HEK293T (cell line): ENCODE data around the gene CLRN2.

Source experiments
- BHLHE40 ChIP-seq: fragments of 450-650 bp; IDR thresholded peaks from 2 replicates; pipeline ENCODE4 v1.6.1; 2016; ENCODE audit warnings: mild to moderate bottlenecking, moderate library complexity, borderline replicate concordance
- ELF4 ChIP-seq: fragments of 450-650 bp; IDR thresholded peaks from 2 replicates; pipeline ENCODE4 v1.6.1; 2017; ENCODE audit warnings: antibody characterized with exemption
- FOXA1 ChIP-seq: fragments of 450-650 bp; IDR thresholded peaks from 2 replicates; pipeline ENCODE4 v1.6.1; 2016; ENCODE audit warnings: mild to moderate bottlenecking
- FOXK2 ChIP-seq: fragments of 450-650 bp; IDR thresholded peaks from 2 replicates; pipeline ENCODE4 v1.6.1; 2016; ENCODE audit warnings: mild to moderate bottlenecking
- NFRKB ChIP-seq: fragments of 450-650 bp; IDR thresholded peaks from 2 replicates; pipeline ENCODE4 v1.6.1; 2016; ENCODE audit warnings: mild to moderate bottlenecking, moderate library complexity
- SP1 ChIP-seq: fragments of 450-650 bp; IDR thresholded peaks from 2 replicates; pipeline ENCODE4 v1.6.1; 2017
- SUZ12 ChIP-seq: fragments of 450-650 bp; IDR thresholded peaks from 2 replicates; pipeline ENCODE4 v1.6.1; 2016; ENCODE audit warnings: mild to moderate bottlenecking

- TF ChIP-seq NFRKB (no peak), BHLHE40 (no peak), SP1 (no peak), SUZ12 (no peak), FOXA1 (no peak), FOXK2 (no peak), ELF4 (no peak)
Measured at GRCh38 chr4:17514865-17515264, at the start of gene CLRN2.
